Progenitor cell of endocrine pancreas (in vitro differentiated cells): ENCODE data around the gene CNBD2. TPM values are rescaled to one million over a fixed set of nuclear protein-coding genes. Genes with fewer than 3 reads are reported as not detected.
"Not testable (repeated sequence)": the region's sequence is repeated elsewhere in the genome, so short reads cannot be mapped to it uniquely, and the experiment has no call there.

Experiments
- DNase-seq: peaks from one replicate; pipeline ENCODE4 v3.0.0; 2021; ENCODE audit warnings: low spot score; ENCODE audit not compliant: unreplicated experiment
- H3K27ac Mint-ChIP-seq: 2 replicates; pipeline ENCODE4 v1.8.0; 2021; ENCODE audit warnings: mild to moderate bottlenecking, moderate library complexity, mixed read lengths
- H3K27me3 Mint-ChIP-seq: 2 replicates; pipeline ENCODE4 v1.8.0; 2021; ENCODE audit warnings: mixed read lengths
- H3K36me3 Mint-ChIP-seq: 2 replicates; pipeline ENCODE4 v1.8.0; 2022; ENCODE audit warnings: mixed read lengths; ENCODE audit not compliant: insufficient read depth
- H3K4me1 Mint-ChIP-seq: 2 replicates; pipeline ENCODE4 v1.8.0; 2021; ENCODE audit warnings: low read depth, mixed read lengths
- H3K4me3 Mint-ChIP-seq: 2 replicates; pipeline ENCODE4 v1.8.0; 2021; ENCODE audit warnings: low read depth, mild to moderate bottlenecking, moderate library complexity, mixed read lengths
- H3K9me3 Mint-ChIP-seq: 2 replicates; pipeline ENCODE4 v1.8.0; 2021; ENCODE audit warnings: low read depth, mixed read lengths
- CTCF ChIP-seq: fragments of 200-600 bp; sonication (generic); IDR thresholded peaks from one replicate; pipeline ENCODE4 v1.5.0; 2021; ENCODE audit warnings: antibody characterized with exemption, mild to moderate bottlenecking; ENCODE audit not compliant: unreplicated experiment
- total RNA-seq: library from RNA; stranded (reverse); gene quantifications from 2 replicates; pipeline ENCODE4 v1.2.1, GENCODE V29; 2021

Gene CNBD2
- total RNA-seq, 1 donor from 2014 or later, result 3.6 TPM

- peaks cover 16% of the 10 kb centered on the region for H3K36me3 Mint-ChIP-seq
- no peaks in the 10 kb centered on the region for H3K27me3 Mint-ChIP-seq
- H3K9me3 Mint-ChIP-seq, result no peaks in the 10 kb centered on the region
- H3K4me3 Mint-ChIP-seq, result no peak overlapping the region
- H3K4me1 Mint-ChIP-seq, result peaks cover 13% of the 10 kb centered on the region
- DNase-seq, result no peak
- no peak overlapping the region for H3K27ac Mint-ChIP-seq
- TF ChIP-seq CTCF, result no peak
Observed at GRCh38 chr20:36043441-36043840, 75.1 kb downstream of the CNBD2 start.

GRCh38 chr20:36043892-36044515 lies 75.6 kb downstream of the CNBD2 start:
- peak overlapping the region; percentile 24 for H3K27ac Mint-ChIP-seq
- no peaks in the 10 kb centered on the region for H3K9me3 Mint-ChIP-seq
- H3K4me3 Mint-ChIP-seq, result no peak overlapping the region
- H3K27me3 Mint-ChIP-seq, result no peaks in the 10 kb centered on the region
- peaks cover 19% of the 10 kb centered on the region for H3K4me1 Mint-ChIP-seq
- peaks cover 19% of the 10 kb centered on the region for H3K36me3 Mint-ChIP-seq
- no peak for DNase-seq
- TF ChIP-seq CTCF, result no peak

GRCh38 chr20:36045373-36045714 lies 77.0 kb downstream of the CNBD2 start:
- no peak overlapping the region for H3K4me3 Mint-ChIP-seq
- peak overlapping the region; percentile 92 for H3K27ac Mint-ChIP-seq
- peaks cover 19% of the 10 kb centered on the region for H3K36me3 Mint-ChIP-seq
- H3K4me1 Mint-ChIP-seq, result peaks cover 24% of the 10 kb centered on the region
- TF ChIP-seq CTCF, result no peak
- H3K9me3 Mint-ChIP-seq, result no peaks in the 10 kb centered on the region
- DNase-seq, result no peak
- no peaks in the 10 kb centered on the region for H3K27me3 Mint-ChIP-seq

- not testable (repeated sequence) for H3K27me3 Mint-ChIP-seq, H3K9me3 Mint-ChIP-seq, DNase-seq, H3K4me3 Mint-ChIP-seq
- Mint-ChIP-seq H3K36me3 (peaks cover 17% of the 10 kb centered on the region), H3K4me1 (peaks cover 27% of the 10 kb centered on the region), H3K27ac (peak overlapping the region; percentile 53)
Observed at GRCh38 chr20:36046073-36046798, 77.8 kb downstream of the CNBD2 start.

- Mint-ChIP-seq H3K4me3 (peak overlapping the region; percentile 91), H3K4me1 (peaks cover 35% of the 10 kb centered on the region), H3K27ac (peak overlapping the region; percentile 91)
- not testable (repeated sequence) for H3K27me3 Mint-ChIP-seq, H3K36me3 Mint-ChIP-seq, DNase-seq, H3K9me3 Mint-ChIP-seq
Observed at GRCh38 chr20:36049408-36049807, 81.0 kb downstream of the CNBD2 start.

GRCh38 chr20:36050436-36051317 lies 82.3 kb downstream of the CNBD2 start:
- no peaks in the 10 kb centered on the region for H3K9me3 Mint-ChIP-seq
- peak overlapping the region; percentile 91 for H3K4me3 Mint-ChIP-seq
- H3K27me3 Mint-ChIP-seq, result no peaks in the 10 kb centered on the region
- no peak for TF ChIP-seq CTCF
- peak overlapping the region; percentile 91 for H3K27ac Mint-ChIP-seq
- peaks cover 36% of the 10 kb centered on the region for H3K4me1 Mint-ChIP-seq
- peaks cover 8% of the 10 kb centered on the region for H3K36me3 Mint-ChIP-seq
- DNase-seq, result peak; percentile 76
